DOHH2 (cell line): ENCODE data around the gene CRYBG3.

Experiments
- H3F3A ChIP-seq: fragments of 200-600 bp; sonication (generic), shearing (Covaris generic); 2 replicates; pipeline ENCODE4 v1.6.0; 2016; ENCODE audit warnings: antibody characterized with exemption, mild to moderate bottlenecking; ENCODE audit not compliant: control insufficient read depth, insufficient read depth
- H3K27ac ChIP-seq: fragments of 200-600 bp; sonication (generic); 2 replicates; pipeline ENCODE4 v1.5.1; 2014; ENCODE audit warnings: low read depth, mild to moderate bottlenecking, low read length, moderate library complexity
- H3K27me3 ChIP-seq: fragments of 200-600 bp; sonication (generic); 2 replicates; pipeline ENCODE4 v1.6.1; 2014; ENCODE audit warnings: mild to moderate bottlenecking, low read length, mixed read lengths; ENCODE audit not compliant: control insufficient read depth
- H3K36me3 ChIP-seq: fragments of 200-600 bp; sonication (generic); 2 replicates; pipeline ENCODE4 v1.6.1; 2014; ENCODE audit warnings: mild to moderate bottlenecking, low read length, moderate library complexity, mixed read lengths; ENCODE audit not compliant: control insufficient read depth
- H3K4me1 ChIP-seq: fragments of 200-600 bp; sonication (generic); 2 replicates; pipeline ENCODE4 v1.6.1; 2014; ENCODE audit warnings: mild to moderate bottlenecking, low read length, mixed read lengths; ENCODE audit not compliant: control insufficient read depth
- H3K4me2 ChIP-seq: fragments of 200-600 bp; sonication (generic); 2 replicates; pipeline ENCODE4 v1.6.0; 2014; ENCODE audit warnings: mild to moderate bottlenecking, low read length, moderate library complexity
- H3K4me3 ChIP-seq: fragments of 200-600 bp; sonication (generic); 2 replicates; pipeline ENCODE4 v1.5.1; 2014; ENCODE audit warnings: mild to moderate bottlenecking, low read length, mixed read lengths
- H3K79me2 ChIP-seq: fragments of 200-600 bp; sonication (generic); 2 replicates; pipeline ENCODE4 v1.6.1; 2014; ENCODE audit warnings: mild to moderate bottlenecking, low read length, mixed read lengths; ENCODE audit not compliant: control insufficient read depth
- H3K9me2 ChIP-seq: fragments of 200-600 bp; sonication (generic); replicated peaks from 2 replicates; pipeline ENCODE4 v1.6.1; 2014; ENCODE audit warnings: mild to moderate bottlenecking, low read length, mixed read lengths; ENCODE audit not compliant: control insufficient read depth
- H3K9me3 ChIP-seq: fragments of 200-600 bp; sonication (generic); 2 replicates; pipeline ENCODE4 v1.6.1; 2014; ENCODE audit warnings: antibody characterized with exemption, low read length, mixed read lengths; ENCODE audit not compliant: control insufficient read depth, insufficient read depth
- H4K20me1 ChIP-seq: fragments of 200-600 bp; sonication (generic); 2 replicates; pipeline ENCODE4 v1.6.0; 2014; ENCODE audit warnings: low read depth, mild to moderate bottlenecking, antibody characterized with exemption, low read length, moderate library complexity; ENCODE audit not compliant: control insufficient read depth, insufficient read depth
- CTCF ChIP-seq: fragments of 200-600 bp; sonication (generic); IDR thresholded peaks from one replicate; pipeline ENCODE4 v1.5.1; 2014; ENCODE audit warnings: antibody characterized with exemption, mild to moderate bottlenecking, low read depth, low read length; ENCODE audit not compliant: poor library complexity, severe bottlenecking
- EZH2phosphoT487 ChIP-seq: fragments of 200-600 bp; sonication (generic); IDR thresholded peaks from 2 replicates; pipeline ENCODE4 v1.6.1; 2017; ENCODE audit warnings: borderline replicate concordance, mild to moderate bottlenecking, antibody characterized with exemption, low read length, moderate library complexity, mixed read lengths

The CRYBG3 gene

GRCh38 chr3:97969541-97969940 lies 147.7 kb downstream of the CRYBG3 start:
- Histone ChIP-seq H3F3A (peaks cover 5% of the 10 kb centered on the region; the same call in 1 of the 2 replicates), H3K79me2 (peaks cover 83% of the 10 kb centered on the region), H3K4me3 (peak overlapping the region; percentile 88), H3K9me2 (no peaks in the 10 kb centered on the region), H3K4me1 (peaks cover 34% of the 10 kb centered on the region), H3K27ac (no peak overlapping the region), H3K36me3 (peaks cover 53% of the 10 kb centered on the region), H3K9me3 (no peaks in the 10 kb centered on the region), H4K20me1 (peaks cover 3% of the 10 kb centered on the region; the same call in 1 of the 2 replicates), H3K4me2 (peak overlapping the region; percentile 92), H3K27me3 (no peaks in the 10 kb centered on the region)
- TF ChIP-seq EZH2phosphoT487 = no peak
- no peak for TF ChIP-seq CTCF

GRCh38 chr3:97970156-97970555 lies 148.3 kb downstream of the CRYBG3 start:
- no peak overlapping the region for H3K27ac ChIP-seq
- H3K27me3 ChIP-seq = no peaks in the 10 kb centered on the region
- H4K20me1 ChIP-seq = peaks cover 3% of the 10 kb centered on the region; the same call in 1 of the 2 replicates
- H3F3A ChIP-seq = peaks cover 5% of the 10 kb centered on the region; the same call in 1 of the 2 replicates
- H3K4me2 ChIP-seq = peak overlapping the region; percentile 92
- H3K4me1 ChIP-seq = peaks cover 39% of the 10 kb centered on the region
- H3K36me3 ChIP-seq = peaks cover 49% of the 10 kb centered on the region
- no peaks in the 10 kb centered on the region for H3K9me2 ChIP-seq
- TF ChIP-seq EZH2phosphoT487 (no peak), CTCF (no peak)
- peaks cover 77% of the 10 kb centered on the region for H3K79me2 ChIP-seq
- H3K9me3 ChIP-seq = no peaks in the 10 kb centered on the region
- H3K4me3 ChIP-seq = peak overlapping the region; percentile 88

DNA sequence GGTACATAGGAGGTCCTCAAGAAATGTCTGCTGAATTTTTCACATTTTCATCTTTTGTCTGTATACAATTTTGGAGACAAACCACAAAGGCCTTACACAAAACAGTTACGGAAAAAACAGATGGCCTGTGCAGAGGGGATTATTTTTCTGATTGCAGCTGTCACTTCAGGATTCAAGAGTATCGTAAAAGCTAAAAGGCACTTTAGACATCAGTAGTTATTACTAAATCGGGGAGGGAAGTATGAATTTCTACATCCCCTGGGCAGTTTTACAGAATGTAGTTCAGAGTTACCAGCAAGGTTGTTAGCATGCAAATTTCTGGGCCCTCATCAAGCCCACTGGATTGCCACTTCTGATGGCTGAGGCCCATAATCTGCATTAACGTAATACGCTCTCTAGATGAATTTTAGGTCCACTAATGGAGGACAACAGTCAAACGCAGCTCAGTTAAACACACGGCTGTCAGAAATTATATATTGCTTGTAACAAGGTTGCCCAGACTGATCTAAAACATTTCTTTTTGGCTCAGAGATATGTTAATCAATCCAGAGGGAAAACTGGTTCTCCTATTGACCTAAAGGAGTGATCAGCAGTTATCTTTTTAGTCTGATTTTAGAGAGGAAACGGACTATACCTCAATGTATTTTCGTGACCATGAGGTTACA lies 149.3 kb downstream of the CRYBG3 start:
- Histone ChIP-seq H3K4me2 (peak overlapping the region; percentile 92), H3K9me3 (no peaks in the 10 kb centered on the region), H3K36me3 (peaks cover 41% of the 10 kb centered on the region), H3K9me2 (no peaks in the 10 kb centered on the region), H4K20me1 (peaks cover 3% of the 10 kb centered on the region; the same call in 1 of the 2 replicates), H3K27me3 (no peaks in the 10 kb centered on the region), H3F3A (peaks cover 5% of the 10 kb centered on the region; the same call in 1 of the 2 replicates), H3K79me2 (peaks cover 68% of the 10 kb centered on the region), H3K27ac (peak overlapping the region; percentile 49), H3K4me3 (peak overlapping the region; percentile 88), H3K4me1 (peaks cover 41% of the 10 kb centered on the region)
- TF ChIP-seq EZH2phosphoT487 = no peak
- no peak for TF ChIP-seq CTCF
